GM23338 (cell line): ENCODE measurements around the gene PTPN20. TPM values are rescaled to one million over a fixed set of nuclear protein-coding genes. Genes with fewer than 3 reads are reported as not detected.

Source experiments
- ATAC-seq: fragments of 200-7000 bp; cut with Tn5 transposase; 3 replicates; pipeline ENCODE4 v1.9.1; 2020
- DNase-seq: peaks from one replicate; pipeline ENCODE4 v3.0.0-alpha.2; 2015; ENCODE audit warnings: low spot score
- H2AFZ ChIP-seq: fragments of 200-600 bp; sonication (generic); 2 replicates; pipeline ENCODE4 v1.8.0; 2016; ENCODE audit warnings: antibody characterized with exemption, mild to moderate bottlenecking, moderate library complexity
- H3F3A ChIP-seq: fragments of 200-600 bp; sonication (generic); replicated peaks from 2 replicates; pipeline ENCODE4 v1.8.0; 2017; ENCODE audit warnings: antibody characterized with exemption, mixed run types, low read depth
- H3K27ac ChIP-seq: fragments of 200-600 bp; sonication (generic); 2 replicates; pipeline ENCODE4 v1.6.1; 2016; ENCODE audit warnings: low read depth
- H3K27me3 ChIP-seq: fragments of 200-600 bp; sonication (generic); 2 replicates; pipeline ENCODE4 v1.8.0; 2016; ENCODE audit warnings: mild to moderate bottlenecking, mixed run types, moderate library complexity; ENCODE audit not compliant: insufficient read depth
- H3K36me3 ChIP-seq: fragments of 200-600 bp; sonication (generic); 2 replicates; pipeline ENCODE4 v1.8.0; 2016; ENCODE audit warnings: mild to moderate bottlenecking; ENCODE audit not compliant: insufficient read depth
- H3K4me1 ChIP-seq: fragments of 200-600 bp; sonication (generic); 2 replicates; pipeline ENCODE4 v1.8.0; 2016; ENCODE audit warnings: mild to moderate bottlenecking, moderate library complexity; ENCODE audit not compliant: insufficient read depth
- H3K4me2 ChIP-seq: fragments of 200-600 bp; sonication (generic); 2 replicates; pipeline ENCODE4 v1.7.1; 2017; ENCODE audit warnings: mixed run types
- H3K4me3 ChIP-seq: fragments of 200-600 bp; sonication (generic); 2 replicates; pipeline ENCODE4 v1.6.1; 2016; ENCODE audit warnings: mixed run types
- H3K79me2 ChIP-seq: fragments of 200-600 bp; sonication (generic); replicated peaks from 2 replicates; pipeline ENCODE4 v1.8.0; 2017; ENCODE audit warnings: mild to moderate bottlenecking; ENCODE audit not compliant: insufficient read depth
- H3K9me2 ChIP-seq: fragments of 200-600 bp; sonication (generic); 2 replicates; pipeline ENCODE4 v1.8.0; 2017; ENCODE audit not compliant: insufficient read depth
- H4K20me1 ChIP-seq: fragments of 200-600 bp; sonication (generic); replicated peaks from 2 replicates; pipeline ENCODE4 v1.8.0; 2017; ENCODE audit warnings: mild to moderate bottlenecking; ENCODE audit not compliant: insufficient read depth
- H3K27ac Mint-ChIP-seq: 2 replicates; pipeline ENCODE4 v1.8.0; 2020; ENCODE audit warnings: inconsistent platforms, mild to moderate bottlenecking, moderate library complexity, mixed read lengths
- H3K27me3 Mint-ChIP-seq: 3 replicates; pipeline ENCODE4 v1.8.0; 2022; ENCODE audit warnings: low read depth, mild to moderate bottlenecking, moderate library complexity, mixed read lengths, inconsistent platforms; ENCODE audit not compliant: insufficient read depth, poor library complexity
- H3K36me3 Mint-ChIP-seq: 3 replicates; pipeline ENCODE4 v1.8.0; 2021; ENCODE audit warnings: low read depth, mild to moderate bottlenecking, inconsistent platforms, moderate library complexity, mixed read lengths
- H3K4me1 Mint-ChIP-seq: 3 replicates; pipeline ENCODE4 v1.8.0; 2020; ENCODE audit warnings: mild to moderate bottlenecking, inconsistent platforms, mixed read lengths
- H3K4me3 Mint-ChIP-seq: 3 replicates; pipeline ENCODE4 v1.8.0; 2021; ENCODE audit warnings: moderate library complexity, mild to moderate bottlenecking, inconsistent platforms, mixed read lengths
- H3K9me3 Mint-ChIP-seq: 3 replicates; pipeline ENCODE4 v1.8.0; 2020; ENCODE audit warnings: moderate library complexity, mild to moderate bottlenecking, inconsistent platforms, mixed read lengths
- CREB1 ChIP-seq: fragments of 250-450 bp; sonication (Bioruptor Pico); IDR thresholded peaks from 2 replicates; pipeline ENCODE4 v1.5.0; 2020; ENCODE audit warnings: low read depth, mild to moderate bottlenecking, moderate library complexity
- CTCF ChIP-seq, 2 experiments: fragments of 200-600 bp in 1 of 2; sonication (generic) in 1 of 2; conservative IDR thresholded peaks; 2 replicates each; pipeline versions ENCODE4 v1.5.1 to v1.6.1; 2016 to 2017; ENCODE audit warnings: antibody characterized with exemption in 2 of 2, low read depth in 2 of 2, mild to moderate bottlenecking in 2 of 2, moderate library complexity in 1 of 2
- ETS1 ChIP-seq: IDR thresholded peaks from 2 replicates; pipeline ENCODE4 v1.6.1; 2016; ENCODE audit warnings: antibody characterized with exemption
- EZH2 ChIP-seq: fragments of 200-600 bp; sonication (generic); IDR thresholded peaks from one replicate; pipeline ENCODE4 v1.8.0; 2017; ENCODE audit warnings: antibody characterized with exemption, mild to moderate bottlenecking, low read depth; ENCODE audit not compliant: unreplicated experiment
- EZH2phosphoT487 ChIP-seq: fragments of 200-600 bp; sonication (generic); IDR thresholded peaks from one replicate; pipeline ENCODE4 v1.8.1; 2018; ENCODE audit warnings: antibody characterized with exemption; ENCODE audit not compliant: unreplicated experiment
- JUNB ChIP-seq: IDR thresholded peaks from one replicate; pipeline ENCODE4 v1.6.1; 2016; ENCODE audit warnings: antibody characterized with exemption; ENCODE audit not compliant: unreplicated experiment
- NANOG ChIP-seq: IDR thresholded peaks from 2 replicates; pipeline ENCODE4 v1.6.1; 2016; ENCODE audit warnings: antibody characterized with exemption, borderline replicate concordance
- POLR2AphosphoS5 ChIP-seq: IDR thresholded peaks from 2 replicates; pipeline ENCODE4 v1.6.1; 2016; ENCODE audit warnings: antibody characterized with exemption, low read depth
- REST ChIP-seq: IDR thresholded peaks from one replicate; pipeline ENCODE4 v1.6.1; 2018; ENCODE audit warnings: antibody characterized with exemption; ENCODE audit not compliant: unreplicated experiment
- STAT1 ChIP-seq: IDR thresholded peaks from one replicate; pipeline ENCODE4 v1.6.1; 2016; ENCODE audit warnings: antibody characterized with exemption; ENCODE audit not compliant: unreplicated experiment
- ZNF114 ChIP-seq: fragments of 250-450 bp; sonication (Bioruptor Pico); IDR thresholded peaks from 2 replicates; pipeline ENCODE4 v1.5.0; 2020; ENCODE audit warnings: mild to moderate bottlenecking, moderate library complexity
- ZNF331 ChIP-seq: fragments of 250-450 bp; sonication (Bioruptor Pico); IDR thresholded peaks from 2 replicates; pipeline ENCODE4 v1.5.0; 2020; ENCODE audit warnings: low read depth, mild to moderate bottlenecking, moderate library complexity
- ZNF462 ChIP-seq: fragments of 250-450 bp; sonication (Bioruptor Pico); IDR thresholded peaks from 2 replicates; pipeline ENCODE4 v1.5.0; 2020; ENCODE audit warnings: mild to moderate bottlenecking, moderate library complexity
- polyA plus RNA-seq: library from polyadenylated mRNA; unstranded; fragments of >200 nt; fragmentation: Nextera tagmentation; extraction: Ambion mirVana; gene quantifications from 2 replicates; pipeline ENCODE4 v1.2.1, GENCODE V29; 2016
- total RNA-seq: library from RNA; depleted of rRNA; stranded (reverse); fragments of >200 nt; shearing (Covaris generic); gene quantifications from 2 replicates; pipeline ENCODE4 v1.2.3, GENCODE V29; 2014

PTPN20 gene
- total and polyA plus RNA-seq, 2 experiments from 2014 or later = 0.13 TPM; not detected in 1

- Mint-ChIP-seq H3K4me3 (no peak overlapping the region), H3K36me3 (no peaks in the 10 kb centered on the region), H3K27me3 (peaks cover 3% of the 10 kb centered on the region), H3K9me3 (no peaks in the 10 kb centered on the region), H3K27ac (no peak overlapping the region), H3K4me1 (peaks cover 8% of the 10 kb centered on the region)
- H3K79me2 ChIP-seq = no peaks in the 10 kb centered on the region
- H3K4me1 ChIP-seq = no peaks in the 10 kb centered on the region
- H3K36me3 ChIP-seq = no peaks in the 10 kb centered on the region
- H3K27me3 ChIP-seq = no peaks in the 10 kb centered on the region
- ATAC-seq (no peak), DNase-seq (no peak)
- H3F3A ChIP-seq = no peaks in the 10 kb centered on the region
- H3K4me3 ChIP-seq = no peak overlapping the region
- TF ChIP-seq REST (no peak), NANOG (no peak), CTCF (conservative IDR thresholded peaks at IDR 0.05; ENCODE audit: low read depth in 2 of 2) (no peak), ZNF331 (CRISPR knock-in tag) (no peak), ZNF114 (CRISPR knock-in tag) (no peak), ZNF462 (CRISPR knock-in tag) (no peak), ETS1 (no peak), POLR2AphosphoS5 (no peak), EZH2phosphoT487 (no peak), STAT1 (no peak), CREB1 (CRISPR knock-in tag) (no peak), JUNB (no peak), EZH2 (no peak)
- no peaks in the 10 kb centered on the region for H4K20me1 ChIP-seq
- H3K9me2 ChIP-seq = no peaks in the 10 kb centered on the region
- no peak overlapping the region for H3K27ac ChIP-seq
- no peak overlapping the region for H3K4me2 ChIP-seq
- H2AFZ ChIP-seq = no peak overlapping the region
Observed at GRCh38 chr10:47042199-47042473, 130.9 kb downstream of the PTPN20 start.
